NCI-H2029 treated with DMSO at 0.1 percent for 48 hours (cell line): ENCODE results near the gene AKIP1.
"Not testable (repeated sequence)": the region's sequence is repeated elsewhere in the genome, so short reads cannot be mapped to it uniquely, and the experiment has no call there.

ENCODE experiments used
- DNase-seq: peaks from one replicate; lab custom pipeline; 2025; lab: John Stamatoyannopoulos, UW

Gene AKIP1

DNA sequence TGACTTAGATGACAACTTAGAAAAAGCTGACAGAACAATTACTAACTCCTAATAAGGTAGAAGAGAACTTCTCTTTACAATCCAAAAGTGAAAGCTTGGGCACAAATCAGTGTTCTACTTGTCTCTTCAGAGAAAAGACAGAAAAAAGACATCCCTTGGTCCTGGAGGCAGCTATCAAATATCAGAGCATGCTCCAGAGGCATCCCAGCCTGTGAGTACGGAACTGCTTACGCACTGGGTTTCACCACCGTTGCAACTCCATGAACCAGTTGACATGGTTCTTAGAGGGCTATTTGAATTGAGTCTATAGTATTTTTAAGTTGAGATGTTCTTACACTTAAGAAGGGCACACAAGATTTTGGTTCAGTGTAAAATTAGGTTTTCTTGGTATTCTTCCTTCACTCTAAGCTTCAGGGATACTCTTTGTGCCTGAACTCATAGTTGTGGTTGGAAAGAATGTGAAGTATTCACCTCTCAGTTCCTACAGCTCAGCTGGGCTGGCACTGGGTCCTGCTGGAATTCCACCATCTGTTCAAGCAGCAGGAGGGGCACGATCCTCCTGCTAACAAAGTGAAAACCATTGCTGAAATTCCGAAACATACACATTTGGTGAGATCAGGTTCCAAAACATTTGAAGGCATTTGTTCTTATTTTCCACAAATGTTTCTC lies 6.3 kb downstream of the AKIP1 start:
- DNase-seq: no peak

GRCh38 chr11:8922691-8923090 lies 11.7 kb downstream of the AKIP1 start:
- no peak for DNase-seq

DNA sequence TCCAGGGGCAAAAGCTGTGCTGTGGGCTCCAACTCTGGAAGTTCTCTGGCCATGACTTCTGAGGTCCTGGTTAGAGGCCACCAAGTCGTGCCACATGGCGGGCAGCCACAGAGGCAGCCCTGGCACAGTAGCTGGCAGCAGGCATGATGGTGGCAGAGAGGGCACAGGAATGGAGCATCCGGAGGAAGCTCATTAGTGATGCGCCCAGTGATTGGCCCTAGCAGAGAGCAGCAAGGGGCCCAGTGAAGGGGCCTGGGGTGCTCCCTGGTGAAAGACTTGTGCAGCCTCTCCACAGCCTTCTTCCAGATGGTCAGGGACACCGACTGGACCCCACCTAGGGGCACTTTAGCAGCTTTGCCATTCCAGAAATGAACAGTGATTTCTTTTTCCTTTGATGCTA lies 14.7 kb downstream of the AKIP1 start:
- DNase-seq: no peak

DNA sequence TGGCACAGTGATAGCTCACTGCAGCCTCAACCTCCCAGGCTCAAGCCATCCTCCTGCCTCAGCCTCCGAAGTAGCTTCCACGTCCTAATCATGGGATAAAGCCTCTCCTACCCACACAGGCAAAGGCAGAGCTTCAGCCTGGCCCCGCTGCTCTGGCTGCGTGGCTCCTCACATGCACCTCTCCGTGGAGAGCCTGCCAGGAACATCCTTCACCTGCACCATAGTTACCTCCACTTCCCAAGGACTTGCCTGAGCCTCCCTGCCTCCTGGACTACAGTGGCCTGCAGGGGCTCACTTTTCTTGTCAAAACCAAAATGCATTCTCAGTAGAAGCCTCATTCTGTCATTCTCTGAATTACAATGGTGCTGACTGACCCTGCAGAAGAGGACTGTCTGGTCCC lies 15.2 kb downstream of the AKIP1 start:
- no peak for DNase-seq

DNA sequence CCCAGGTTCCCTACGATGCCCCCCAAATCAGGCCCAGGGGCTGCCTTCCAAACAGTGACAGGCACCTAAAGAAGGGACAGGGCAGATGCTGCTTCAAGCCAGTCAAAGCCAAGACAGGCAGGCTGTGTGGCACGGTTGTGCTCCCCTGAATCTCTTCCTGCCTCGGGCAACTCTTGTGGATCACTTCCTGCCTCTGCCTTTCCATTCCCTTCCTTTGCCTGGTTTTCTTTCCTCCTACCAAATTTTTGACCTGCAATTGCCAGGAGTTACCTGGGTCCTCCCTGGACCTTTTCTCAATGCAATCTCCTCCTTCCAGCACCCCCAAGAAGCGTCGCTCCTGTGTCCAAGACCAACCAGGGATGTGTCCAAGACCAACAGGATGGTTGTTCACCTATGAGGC lies 16.2 kb downstream of the AKIP1 start:
- no peak for DNase-seq

GRCh38 chr11:8928205-8928604 lies 17.2 kb downstream of the AKIP1 start:
- no peak for DNase-seq

DNA sequence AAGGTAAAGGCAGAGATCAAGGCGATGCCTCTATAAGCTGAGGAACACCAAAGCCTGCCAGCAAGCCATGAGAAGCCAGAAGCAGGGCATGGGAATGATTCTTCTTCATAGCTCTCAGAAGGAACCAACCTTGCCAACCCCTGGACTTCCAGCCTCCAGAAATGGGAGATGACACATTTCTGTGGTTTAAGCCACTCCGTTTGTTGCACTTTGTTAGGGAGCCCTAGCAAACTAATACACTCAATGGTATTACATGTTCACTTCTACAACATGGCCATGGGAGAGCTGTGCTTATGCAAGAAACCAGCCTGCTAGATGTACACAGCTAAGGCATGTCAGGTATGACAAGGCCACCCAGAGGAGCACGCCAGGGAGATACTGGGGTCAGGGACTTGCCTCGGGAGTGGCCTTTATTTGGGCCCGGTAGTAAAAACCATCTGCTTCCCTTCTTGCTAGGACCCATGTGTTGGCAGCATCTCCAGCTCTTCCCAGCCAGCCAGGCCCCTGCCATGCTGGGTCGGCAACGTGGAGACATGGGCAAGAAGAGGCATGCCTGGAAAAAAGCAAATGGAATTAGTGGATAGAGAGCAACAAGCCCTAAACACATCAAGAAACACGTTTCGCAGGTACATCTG lies 18.1 kb downstream of the AKIP1 start:
- no peak for DNase-seq

GRCh38 chr11:8930456-8931175 lies 19.6 kb downstream of the AKIP1 start:
- no peak for DNase-seq

GRCh38 chr11:8932564-8933180 lies 21.7 kb downstream of the AKIP1 start, which contains the start of gene C11orf16:
TSS of gene C11orf16 (minus strand) at chr11:8932947. CDS start at chr11:8932308, 639 bp downstream.
- DNase-seq: no peak

GRCh38 chr11:8933931-8934330 lies 22.9 kb downstream of the AKIP1 start:
- no peak for DNase-seq

GRCh38 chr11:8934742-8935488 lies 23.9 kb downstream of the AKIP1 start:
- DNase-seq: no peak

DNA sequence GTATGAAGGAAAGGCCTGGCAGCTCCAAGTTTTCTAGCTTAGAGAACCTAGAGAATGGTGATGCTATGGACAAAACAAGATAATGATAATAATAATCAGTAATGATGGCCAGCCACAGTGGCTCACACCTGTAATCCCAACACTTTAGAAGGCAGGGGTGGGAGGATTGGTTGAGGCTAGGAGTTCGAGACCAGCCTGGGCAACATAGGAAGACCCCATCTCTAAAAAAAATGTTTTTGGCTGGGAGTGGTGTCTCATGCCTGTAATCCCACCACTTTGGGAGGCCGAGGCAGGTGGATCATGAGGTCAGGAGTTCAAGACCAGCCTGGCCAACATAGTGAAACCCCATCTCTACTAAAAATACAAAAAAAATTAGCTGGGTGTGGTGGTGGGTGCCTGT lies 24.8 kb downstream of the AKIP1 start:
- DNase-seq: not testable (repeated sequence)

DNA sequence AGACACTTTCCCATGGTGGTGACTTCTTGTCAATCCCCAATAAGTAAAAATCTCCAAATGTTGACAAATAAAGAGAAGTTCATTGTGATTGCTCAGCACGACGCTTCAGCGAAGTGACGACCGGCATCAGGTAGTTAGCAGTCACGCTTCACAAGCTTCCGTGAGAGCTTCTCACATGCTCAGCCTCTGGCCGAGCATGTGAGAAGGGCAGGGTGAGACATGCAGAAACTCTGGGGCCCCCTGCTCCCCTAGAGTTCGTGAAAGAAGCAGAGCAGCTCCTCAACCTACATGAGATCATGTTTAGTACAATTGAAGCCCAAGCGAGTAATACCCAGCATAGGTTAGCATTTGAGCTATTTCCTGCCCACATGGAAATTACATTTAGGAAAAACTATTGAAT lies 26.2 kb downstream of the AKIP1 start:
- DNase-seq: no peak

- DNase-seq: no peak
Observed at GRCh38 chr11:8937659-8938058, 26.7 kb downstream of the AKIP1 start.

GRCh38 chr11:8941341-8942103 lies 30.5 kb downstream of the AKIP1 start:
- DNase-seq: no peak

DNA sequence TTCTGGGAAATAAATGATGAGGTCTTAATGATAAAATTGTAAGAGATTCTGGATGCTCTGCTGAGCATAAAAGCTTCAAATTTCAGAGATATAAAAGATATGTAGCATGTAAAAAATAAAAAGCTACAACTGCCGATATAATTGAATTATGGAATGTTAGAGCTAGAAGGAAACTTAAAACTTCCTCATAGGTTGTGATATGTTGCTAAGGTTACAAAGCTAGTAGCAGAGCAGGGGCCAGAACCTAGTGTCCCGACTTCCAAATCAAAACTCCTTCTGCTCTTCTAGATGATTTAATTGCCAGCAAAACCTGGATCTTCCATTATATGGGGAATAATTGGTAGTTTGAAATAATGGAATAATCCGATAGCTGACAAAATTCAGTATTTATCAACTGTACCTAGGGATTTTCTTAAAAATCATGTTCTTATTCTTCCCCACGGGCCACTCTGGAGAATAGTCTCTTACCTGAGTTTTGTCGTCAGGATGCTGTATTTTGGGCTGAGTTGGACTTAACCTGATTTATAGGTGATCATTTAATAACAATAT lies 31.6 kb downstream of the AKIP1 start, which contains the start of gene ASCL3:
ASCL3 (minus strand) TSS at position 499 of the 549 bp plus-strand sequence. CDS start 4,855 bp downstream, outside the sequence.
- no peak for DNase-seq

GRCh38 chr11:8947230-8947943 lies 36.4 kb downstream of the AKIP1 start:
- DNase-seq: no peak

GRCh38 chr11:8948886-8949285 lies 37.9 kb downstream of the AKIP1 start:
- DNase-seq: no peak

DNA sequence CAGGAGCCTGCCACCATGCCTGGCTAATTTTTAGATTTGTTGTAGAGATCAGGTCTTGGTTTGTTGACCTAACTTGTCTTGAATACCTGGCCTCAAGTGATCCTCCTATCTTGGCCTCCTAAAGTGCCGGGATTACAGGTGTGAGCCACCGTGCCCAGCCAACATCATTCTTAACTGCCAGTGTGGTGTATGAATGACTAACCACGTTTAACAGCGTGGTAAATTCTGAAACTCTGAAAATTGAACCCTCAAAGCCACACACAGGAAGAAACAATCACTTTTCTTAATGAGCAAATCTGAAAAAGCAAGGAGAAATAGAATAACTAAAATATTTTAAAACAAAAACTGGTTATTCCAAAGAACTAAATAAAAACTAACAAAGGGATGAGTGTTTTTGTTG lies 45.9 kb downstream of the AKIP1 start:
- no peak for DNase-seq

DNA sequence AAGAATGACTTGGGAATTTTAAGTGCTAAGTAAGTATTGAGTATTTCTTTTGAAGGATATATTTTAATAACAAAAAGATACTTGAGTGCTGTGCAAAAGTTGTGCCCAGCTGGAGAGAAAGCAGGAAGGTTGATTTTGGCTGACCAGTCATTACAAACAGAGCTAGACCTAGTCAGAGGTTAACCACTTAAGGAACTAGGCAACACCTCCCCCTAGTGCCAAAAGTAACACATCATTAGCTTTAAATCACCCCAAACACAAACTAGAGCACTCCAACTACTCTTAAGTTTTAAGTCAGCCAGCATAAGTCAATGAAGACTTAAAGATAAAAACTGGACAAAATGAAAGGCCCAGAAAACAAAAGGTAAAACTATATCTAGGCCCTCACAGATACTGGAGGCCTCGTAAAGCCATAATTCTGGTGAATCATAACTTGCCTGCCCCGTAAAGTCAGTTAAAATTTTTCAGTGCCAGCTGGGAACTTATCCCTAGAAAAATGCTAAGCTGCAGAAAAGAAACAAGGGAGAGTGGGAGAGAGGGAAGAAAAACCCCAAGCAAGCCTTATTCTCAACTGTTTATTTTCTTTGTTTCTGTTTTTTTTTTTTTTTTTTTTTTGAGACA lies 48.7 kb downstream of the AKIP1 start:
- DNase-seq: peak; percentile 24
